NT2/D1 (cell line): Measurements from ENCODE around the gene LARP4.

ENCODE experiments used
- DNase-seq: peaks from one replicate; pipeline ENCODE4 v3.0.0-alpha.2; 2011; ENCODE audit warnings: low read depth, low spot score
- H3K27me3 ChIP-seq: 2 replicates; pipeline ENCODE4 v1.6.0; 2011; ENCODE audit warnings: mild to moderate bottlenecking; ENCODE audit not compliant: insufficient read length, insufficient read depth
- H3K36me3 ChIP-seq: 2 replicates; pipeline ENCODE4 v1.6.1; 2011; ENCODE audit warnings: mild to moderate bottlenecking, low read length, mixed read lengths; ENCODE audit not compliant: insufficient read depth, insufficient read length
- H3K4me1 ChIP-seq: 2 replicates; pipeline ENCODE4 v1.5.1; 2011; ENCODE audit not compliant: insufficient read depth, insufficient read length
- H3K4me3 ChIP-seq: 2 replicates; pipeline ENCODE4 v1.5.1; 2011; ENCODE audit warnings: low read depth; ENCODE audit not compliant: insufficient read length
- H3K9ac ChIP-seq: 2 replicates; pipeline ENCODE4 v1.6.0; 2011; ENCODE audit warnings: low read depth; ENCODE audit not compliant: insufficient read length
- H3K9me3 ChIP-seq: 2 replicates; pipeline ENCODE4 v1.5.1; 2011; ENCODE audit warnings: mild to moderate bottlenecking, low read length; ENCODE audit not compliant: insufficient read depth
- SUZ12 ChIP-seq: IDR thresholded peaks from 2 replicates; pipeline ENCODE4 v1.6.1; 2011; ENCODE audit not compliant: insufficient read length, insufficient read depth; ENCODE audit errors: extremely low read depth
- YY1 ChIP-seq: IDR thresholded peaks from 2 replicates; pipeline ENCODE4 v1.6.1; 2011; ENCODE audit not compliant: insufficient read length, insufficient read depth
- ZNF274 ChIP-seq: IDR thresholded peaks from 2 replicates; pipeline ENCODE4 v1.6.1; 2011; ENCODE audit warnings: mild to moderate bottlenecking, low read depth, low read length

The LARP4 gene

DNA sequence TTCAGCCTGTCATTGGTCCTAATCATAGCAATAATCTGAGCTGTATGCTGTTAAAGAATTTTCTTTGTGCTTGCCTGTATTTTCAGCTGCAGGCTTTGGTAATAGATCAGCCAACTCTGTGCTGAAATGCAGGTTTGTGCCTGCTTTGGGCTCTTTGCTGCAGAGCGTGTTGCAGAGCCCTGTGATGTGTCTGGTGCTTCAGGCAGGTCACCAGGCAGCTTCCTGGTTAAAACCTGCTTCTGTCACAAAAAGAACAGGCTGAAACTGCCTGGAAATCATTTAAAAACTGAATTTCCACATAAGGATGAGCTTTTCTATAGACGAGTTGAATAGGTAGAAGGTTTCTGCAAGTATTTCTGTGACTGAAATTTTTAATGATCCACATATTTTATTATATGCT, 107.2 kb downstream of the LARP4 start:
- no peaks in the 10 kb centered on the region for H3K9me3 ChIP-seq
- no peaks in the 10 kb centered on the region for H3K4me1 ChIP-seq
- H3K27me3 ChIP-seq, result peaks cover 2% of the 10 kb centered on the region
- TF ChIP-seq ZNF274, result no peak
- TF ChIP-seq YY1, result no peak
- no peak for TF ChIP-seq SUZ12
- peaks cover 8% of the 10 kb centered on the region for H3K36me3 ChIP-seq
- H3K9ac ChIP-seq, result no peak overlapping the region
- no peak for DNase-seq
- H3K4me3 ChIP-seq, result no peak overlapping the region

DNA sequence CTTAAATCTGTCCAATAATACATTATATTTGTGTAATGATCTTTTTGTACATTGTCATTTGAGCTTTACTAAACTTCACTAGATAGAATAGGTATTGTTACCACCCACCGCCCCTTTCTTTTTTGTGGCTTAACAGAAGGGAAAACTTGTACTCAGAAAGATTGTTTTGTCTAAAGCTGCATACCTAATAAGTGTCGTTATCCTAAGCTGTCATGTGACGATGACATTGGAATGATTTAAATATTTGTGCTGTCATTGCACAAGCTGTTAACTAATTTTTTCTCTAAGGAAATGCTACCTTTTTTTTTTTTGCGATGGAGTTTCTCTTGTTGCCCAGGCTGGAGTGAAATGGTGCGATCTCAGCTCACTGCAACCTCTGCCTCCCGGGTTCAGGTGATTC, 107.7 kb downstream of the LARP4 start:
- Histone ChIP-seq H3K4me1 (no peaks in the 10 kb centered on the region), H3K4me3 (no peak overlapping the region), H3K9ac (no peak overlapping the region), H3K9me3 (no peaks in the 10 kb centered on the region), H3K36me3 (peaks cover 8% of the 10 kb centered on the region), H3K27me3 (peaks cover 2% of the 10 kb centered on the region)
- no peak for DNase-seq
- TF ChIP-seq ZNF274 (no peak), YY1 (no peak), SUZ12 (no peak)

DNA sequence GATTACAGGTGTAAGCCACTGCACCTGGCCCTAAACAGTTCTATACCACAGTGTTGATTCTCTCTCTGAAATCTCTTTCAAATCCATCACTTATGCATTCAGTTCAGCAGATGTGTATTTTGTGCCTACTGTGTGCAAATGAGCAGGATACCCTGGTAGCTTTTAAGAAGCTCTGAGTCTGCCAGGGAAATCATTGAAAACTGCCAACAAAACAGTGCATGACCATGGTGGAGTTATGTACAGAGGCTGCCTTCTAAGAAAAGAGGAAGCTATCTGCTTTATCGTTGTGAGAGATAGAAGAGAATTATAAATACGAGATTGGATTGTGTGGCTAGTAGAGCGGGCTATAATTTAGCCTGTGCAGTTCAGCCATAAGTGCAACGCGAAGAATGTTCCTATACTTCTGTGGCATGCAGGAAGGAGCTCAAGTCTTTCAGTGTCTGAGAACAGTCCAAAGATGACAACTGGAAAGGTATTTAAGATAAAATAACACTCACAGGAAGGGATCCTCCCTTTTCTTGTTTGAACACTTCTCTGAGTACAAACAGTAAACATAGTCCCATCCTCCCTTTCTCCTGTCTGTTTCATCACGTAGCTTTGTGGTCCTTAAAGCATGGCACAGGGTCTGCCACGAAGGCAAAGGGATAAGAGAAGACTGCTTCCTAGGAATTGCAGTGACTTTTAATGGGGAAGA, 108.4 kb downstream of the LARP4 start:
- H3K4me3 ChIP-seq, result no peak overlapping the region
- DNase-seq, result no peak
- no peaks in the 10 kb centered on the region for H3K9me3 ChIP-seq
- peaks cover 2% of the 10 kb centered on the region for H3K27me3 ChIP-seq
- no peak overlapping the region for H3K9ac ChIP-seq
- no peaks in the 10 kb centered on the region for H3K4me1 ChIP-seq
- peaks cover 8% of the 10 kb centered on the region for H3K36me3 ChIP-seq
- TF ChIP-seq ZNF274 (no peak), SUZ12 (no peak), YY1 (no peak)

DNA sequence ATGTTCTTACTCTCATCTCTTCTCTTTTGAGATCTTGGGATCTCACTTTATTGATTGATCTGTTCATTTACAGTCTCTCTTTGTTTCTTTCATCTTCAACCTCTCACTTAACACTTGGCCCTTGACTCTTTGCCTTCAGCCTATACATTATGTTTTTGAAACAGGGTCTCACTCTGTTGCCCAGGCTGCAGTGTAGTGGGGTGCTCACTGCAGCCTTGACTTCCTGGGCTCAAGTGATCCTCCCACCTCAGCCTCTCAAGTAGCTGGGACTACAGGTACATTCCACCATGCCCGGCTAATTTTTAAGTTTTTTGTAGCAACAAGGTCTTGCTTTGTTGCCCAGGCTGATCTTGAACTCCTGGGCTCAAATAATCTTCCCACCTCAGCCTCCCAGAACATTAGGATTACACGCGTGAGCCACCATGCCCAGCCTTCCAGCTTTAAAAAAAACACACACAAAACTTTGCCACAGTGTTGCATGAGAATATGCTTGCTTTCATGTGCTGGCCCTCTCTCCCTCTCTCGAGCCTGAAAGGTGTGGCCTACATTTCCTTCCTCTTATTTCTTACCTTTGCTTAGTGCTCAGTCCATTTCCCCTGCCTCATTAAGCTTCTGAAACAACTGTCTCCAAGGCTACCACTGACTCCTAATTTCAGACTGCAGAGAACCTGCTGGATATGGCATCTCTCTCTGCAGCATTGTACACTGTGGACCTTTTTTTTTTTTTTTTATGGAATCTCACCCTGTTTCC, 114.0 kb downstream of the LARP4 start:
- no peaks in the 10 kb centered on the region for H3K4me1 ChIP-seq

DNA sequence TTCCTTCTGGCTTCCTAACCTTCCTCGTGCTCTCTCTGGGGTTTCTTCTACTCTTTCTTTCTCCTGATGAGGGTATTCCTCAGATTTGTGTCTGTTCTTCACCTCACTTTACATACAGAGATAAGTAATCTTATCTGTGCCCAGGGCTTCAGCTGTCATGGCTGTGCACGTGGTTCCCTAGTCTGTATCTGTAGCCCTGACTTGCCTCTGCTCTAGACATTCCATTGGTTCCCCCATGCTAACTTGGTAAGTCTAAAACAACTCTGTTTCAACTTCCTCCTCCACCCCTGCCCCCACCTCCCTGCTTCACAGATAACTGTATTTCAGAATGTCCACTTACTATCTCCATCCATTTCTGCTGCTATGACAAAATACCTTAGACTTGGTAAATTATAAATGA, 114.9 kb downstream of the LARP4 start:
- TF ChIP-seq SUZ12 (no peak), ZNF274 (no peak), YY1 (no peak)
- DNase-seq, result no peak
- Histone ChIP-seq H3K27me3 (no peaks in the 10 kb centered on the region), H3K36me3 (no peaks in the 10 kb centered on the region), H3K4me3 (no peak overlapping the region), H3K9me3 (no peaks in the 10 kb centered on the region), H3K4me1 (no peaks in the 10 kb centered on the region), H3K9ac (no peak overlapping the region)

More for the DNA sequence above, 114.0 kb downstream of the LARP4 start:
- no peaks in the 10 kb centered on the region for H3K27me3 ChIP-seq
- H3K36me3 ChIP-seq, result no peaks in the 10 kb centered on the region
- no peaks in the 10 kb centered on the region for H3K9me3 ChIP-seq
- H3K4me3 ChIP-seq, result no peak overlapping the region
- TF ChIP-seq YY1 (no peak), ZNF274 (no peak), SUZ12 (no peak)
- no peak for DNase-seq
- H3K9ac ChIP-seq, result no peak overlapping the region

DNA sequence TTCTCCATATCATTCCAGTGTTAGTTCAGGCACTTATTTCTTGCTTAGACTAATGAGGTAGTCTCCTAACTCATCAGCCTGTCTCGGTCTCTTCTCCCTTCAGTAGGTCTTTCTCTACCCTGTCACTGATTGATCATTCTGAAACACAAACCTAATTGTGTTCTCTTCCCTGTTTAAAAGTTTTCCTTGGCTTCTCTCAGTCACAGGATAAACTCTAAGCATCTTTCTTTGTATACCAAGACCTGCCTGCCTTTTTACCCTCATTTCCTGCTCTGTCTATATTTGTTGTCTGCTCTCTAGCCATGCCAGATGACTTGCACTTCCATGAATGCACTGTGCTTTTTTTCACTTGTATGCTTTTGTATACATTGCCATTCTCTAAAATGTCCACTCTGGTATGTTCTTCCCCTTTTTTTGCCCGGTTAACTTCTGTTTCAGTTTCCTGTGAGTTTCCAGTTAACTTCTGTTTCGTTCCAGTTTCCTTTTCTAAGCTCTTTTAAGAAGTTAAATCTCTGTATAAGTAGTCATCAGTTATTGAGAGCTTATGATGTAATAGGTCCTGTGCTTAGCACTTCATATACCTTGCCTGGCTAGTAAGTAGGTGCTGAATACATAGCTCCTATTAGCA, 116.8 kb downstream of the LARP4 start:
- H3K27me3 ChIP-seq, result no peaks in the 10 kb centered on the region
- H3K4me1 ChIP-seq, result no peaks in the 10 kb centered on the region
- DNase-seq, result no peak
- H3K36me3 ChIP-seq, result no peaks in the 10 kb centered on the region
- H3K4me3 ChIP-seq, result no peak overlapping the region
- TF ChIP-seq ZNF274, result no peak
- TF ChIP-seq SUZ12, result no peak
- no peak for TF ChIP-seq YY1
- no peak overlapping the region for H3K9ac ChIP-seq
- H3K9me3 ChIP-seq, result no peaks in the 10 kb centered on the region

DNA sequence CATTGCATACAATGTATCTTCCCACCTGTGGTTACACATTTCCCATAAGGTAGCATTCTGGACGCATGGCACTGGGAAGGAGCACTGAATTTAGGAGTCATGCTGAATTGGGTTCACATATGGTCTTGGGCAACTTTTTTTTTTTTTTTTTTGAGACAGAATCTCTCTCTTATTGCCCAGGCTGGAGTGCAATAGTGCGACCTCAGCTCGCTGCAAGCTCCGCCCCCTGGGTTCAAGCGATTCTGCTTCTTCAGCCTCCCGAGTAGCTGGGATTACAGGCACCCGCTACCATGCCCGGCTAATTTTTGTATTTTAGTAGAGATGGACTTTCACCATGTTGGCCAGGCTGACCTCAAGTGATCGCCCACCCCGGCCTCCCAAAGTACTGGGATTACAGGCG, 117.4 kb downstream of the LARP4 start:
- TF ChIP-seq ZNF274, result no peak
- TF ChIP-seq YY1, result no peak
- TF ChIP-seq SUZ12, result no peak
- H3K4me1 ChIP-seq, result no peaks in the 10 kb centered on the region
- no peak overlapping the region for H3K9ac ChIP-seq

More for the DNA sequence above, 117.4 kb downstream of the LARP4 start:
- Histone ChIP-seq H3K9me3 (no peaks in the 10 kb centered on the region), H3K27me3 (no peaks in the 10 kb centered on the region), H3K4me3 (no peak overlapping the region), H3K36me3 (no peaks in the 10 kb centered on the region)
- DNase-seq, result no peak
